ENCODE results near the gene CNGB1.

Gene CNGB1

DNA sequence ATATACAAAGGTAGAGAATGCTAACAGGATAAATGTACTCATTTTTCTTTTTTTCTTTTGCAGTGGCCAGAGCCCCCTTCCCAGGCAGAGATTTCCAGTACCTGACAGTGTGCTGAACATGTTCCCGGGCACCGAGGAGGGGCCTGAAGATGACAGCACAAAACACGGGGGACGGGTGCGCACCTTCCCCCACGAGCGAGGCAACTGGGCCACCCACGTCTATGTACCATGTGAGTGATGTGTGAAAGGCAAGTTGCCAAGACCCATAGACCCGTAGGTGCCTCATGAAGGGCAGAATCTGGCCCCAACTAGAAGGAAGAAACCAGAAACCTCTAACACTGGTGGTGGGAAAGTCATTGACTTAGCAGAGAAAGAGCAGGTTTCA lies 31.5 kb upstream of the CNGB1 start:
- no peaks in the 10 kb centered on the region for H3K27me3 Mint-ChIP-seq (ENCODE audit: low read depth)
- H3K27ac Mint-ChIP-seq: no peak overlapping the region
- peaks cover 13% of the 10 kb centered on the region for H3K4me1 Mint-ChIP-seq
- no peak for TF ChIP-seq CTCF (IDR thresholded peaks at IDR 0.05; ENCODE audit: unreplicated experiment in 3 of 3)
- H3K4me3 Mint-ChIP-seq: peak overlapping the region; percentile 38 to 93 (median 90)
- H3K36me3 Mint-ChIP-seq (ENCODE audit: low read depth): peaks cover 25% of the 10 kb centered on the region
- peaks cover 3% of the 10 kb centered on the region for H3K9me3 Mint-ChIP-seq

GRCh38 chr16:58001781-58002415 lies 31.0 kb upstream of the CNGB1 start:
- H3K27me3 Mint-ChIP-seq (ENCODE audit: low read depth): no peaks in the 10 kb centered on the region
- H3K27ac Mint-ChIP-seq: peak overlapping the region; percentile 55 to 89 (median 80)
- TF ChIP-seq CTCF (IDR thresholded peaks at IDR 0.05; ENCODE audit: unreplicated experiment in 3 of 3): no peak
- H3K36me3 Mint-ChIP-seq (ENCODE audit: low read depth): peaks cover 25% of the 10 kb centered on the region
- peak overlapping the region; percentile 90 to 93 (median 90) for H3K4me3 Mint-ChIP-seq
- peaks cover under 1% of the 10 kb centered on the region for H3K9me3 Mint-ChIP-seq
- peaks cover 13% of the 10 kb centered on the region for H3K4me1 Mint-ChIP-seq

GRCh38 chr16:58000706-58001676 lies 30.1 kb upstream of the CNGB1 start, which contains the start of gene USB1:
USB1 (plus strand) TSS chr16:58001407; CDS start chr16:58001484, 77 bp downstream.
- H3K27me3 Mint-ChIP-seq (ENCODE audit: low read depth): no peaks in the 10 kb centered on the region
- H3K9me3 Mint-ChIP-seq: no peaks in the 10 kb centered on the region
- H3K36me3 Mint-ChIP-seq (ENCODE audit: low read depth): peaks cover 23% of the 10 kb centered on the region
- peak within 1 kb of the TSS; percentile 55 to 89 (median 80) for H3K27ac Mint-ChIP-seq
- peaks cover 13% of the 10 kb centered on the region for H3K4me1 Mint-ChIP-seq
- peak within 1 kb of the TSS; percentile 90 to 93 (median 90) for H3K4me3 Mint-ChIP-seq
- TF ChIP-seq CTCF (IDR thresholded peaks at IDR 0.05; ENCODE audit: unreplicated experiment in 3 of 3): peak; percentile 62 to 69 (median 66)

- no peaks in the 10 kb centered on the region for H3K9me3 Mint-ChIP-seq
- peak within 1 kb of the TSS; percentile 55 to 89 (median 89) for H3K27ac Mint-ChIP-seq
- H3K36me3 Mint-ChIP-seq (ENCODE audit: low read depth): peaks cover 18% of the 10 kb centered on the region
- H3K27me3 Mint-ChIP-seq (ENCODE audit: low read depth): no peaks in the 10 kb centered on the region
- no peak for TF ChIP-seq CTCF (IDR thresholded peaks at IDR 0.05; ENCODE audit: unreplicated experiment in 3 of 3)
- H3K4me3 Mint-ChIP-seq: peak within 1 kb of the TSS; percentile 90 to 93 (median 90)
- H3K4me1 Mint-ChIP-seq: peaks cover 13% of the 10 kb centered on the region
Observed at GRCh38 chr16:57999971-58000705, 29.2 kb upstream of the CNGB1 start, which contains the start of gene ZNF319. ZNF319 (minus strand) TSS chr16:58000672; CDS start chr16:57998265, 2,407 bp downstream.

GRCh38 chr16:57999366-57999970 lies 28.5 kb upstream of the CNGB1 start:
- Mint-ChIP-seq H3K27me3 (ENCODE audit: low read depth) (no peaks in the 10 kb centered on the region), H3K36me3 (ENCODE audit: low read depth) (peaks cover 17% of the 10 kb centered on the region), H3K27ac (peak overlapping the region; percentile 20 to 89 (median 76)), H3K4me1 (peaks cover 13% of the 10 kb centered on the region), H3K9me3 (no peaks in the 10 kb centered on the region), H3K4me3 (peak overlapping the region; percentile 78 to 91 (median 90))
- no peak for TF ChIP-seq CTCF (IDR thresholded peaks at IDR 0.05; ENCODE audit: unreplicated experiment in 3 of 3)

Measured in nephron (organoid).